Mammary epithelial cell (primary cell): Measurements from ENCODE around the gene FGD5.

Experiments
- CTCF ChIP-seq, 2 donors: IDR thresholded peaks in 1 of 2; conservative IDR thresholded peaks in 1 of 2; 2 replicates each; pipeline ENCODE4 v1.5.1; 2011 to 2012; ENCODE audit warnings: inconsistent platforms in 2 of 2, low read length in 2 of 2, mild to moderate bottlenecking in 2 of 2, control low read depth in 1 of 2, low read depth in 1 of 2; ENCODE audit not compliant: insufficient read depth in 1 of 2; ENCODE audit errors: extremely low read depth in 1 of 2
- EZH2 ChIP-seq: IDR thresholded peaks from 2 replicates; pipeline ENCODE4 v1.6.1; 2012; ENCODE audit warnings: low read length, inconsistent platforms, borderline replicate concordance

GRCh38 chr3:14798231-14798630 lies 20.5 kb upstream of the FGD5 start:
- TF ChIP-seq EZH2 = no peak
- TF ChIP-seq CTCF (conservative IDR thresholded peaks at IDR 0.05 in 1 of 2, IDR thresholded peaks at IDR 0.05 in 1 of 2; ENCODE audit: extremely low read depth in 1 of 2, insufficient read depth in 1 of 2, low read depth in 1 of 2, low read length in 2 of 2) = no peak
